Peyer's patch (tissue), 4 donors: ENCODE measurements around the gene YWHAE. TPM values are rescaled to one million over a fixed set of nuclear protein-coding genes. Genes with fewer than 3 reads are reported as not detected.

Experiments
- DNase-seq, 3 donors: peaks; one replicate each; pipeline ENCODE4 v3.0.0-alpha.2; 2017 to 2019
- H3K27ac ChIP-seq, 4 donors: fragments of 200-600 bp; sonication (generic); one replicate each; pipeline ENCODE4 v1.5.1; 2016 to 2019
- H3K27me3 ChIP-seq, 2 donors: fragments of 200-600 bp; sonication (generic); one replicate each; pipeline ENCODE4 v1.5.1; 2019
- H3K36me3 ChIP-seq, 3 donors: fragments of 200-600 bp; sonication (generic); one replicate each; pipeline ENCODE4 v1.5.1; 2016 to 2019
- H3K4me1 ChIP-seq, 4 donors: fragments of 200-600 bp; sonication (generic); one replicate each; pipeline ENCODE4 v1.5.1; 2016 to 2019
- H3K4me3 ChIP-seq, 4 donors: fragments of 200-600 bp; sonication (generic); 1 replicate in 3 of 4; 2 replicates in 1 of 4; pipeline ENCODE4 v1.5.1; 2016 to 2019; ENCODE audit warnings: mild to moderate bottlenecking in 1 of 4
- H3K9me3 ChIP-seq, 4 donors: fragments of 200-600 bp; sonication (generic); one replicate each; pipeline ENCODE4 v1.5.1; 2016 to 2019; ENCODE audit warnings: mild to moderate bottlenecking in 1 of 4
- POLR2A ChIP-seq, 2 donors: fragments of 450-650 bp; IDR thresholded peaks; one replicate each; pipeline ENCODE4 v1.5.1; 2017; ENCODE audit warnings: antibody characterized with exemption in 2 of 2, mild to moderate bottlenecking in 2 of 2, moderate library complexity in 2 of 2
- total RNA-seq, 4 donors: library from RNA; depleted of rRNA; stranded (reverse); fragments of >200 nt; gene quantifications; one replicate each; pipeline ENCODE4 v1.1.0, GENCODE V29; 2016
- TF ChIP-seq, protein P1 (sequence below), 6 experiments: fragments of 450-650 bp in 4 of 6; fragments of 200-600 bp in 2 of 6; sonication (generic) in 1 of 6; IDR thresholded peaks; one replicate each; pipeline ENCODE4 v1.5.1; 2017 to 2019; ENCODE audit warnings: antibody characterized with exemption in 6 of 6, mild to moderate bottlenecking in 3 of 6, moderate library complexity in 1 of 6

YWHAE gene
- total RNA-seq, 4 donors from 2014 or later: 317 to 474 (median 395) TPM

- no peak for DNase-seq
- H3K4me1 ChIP-seq: peaks cover 0 to 40% (median 0%) of the 10 kb centered on the region in 4 donors
- no peaks in the 10 kb centered on the region for H3K9me3 ChIP-seq
- H3K4me3 ChIP-seq: no peak overlapping the region
- H3K27me3 ChIP-seq: no peaks in the 10 kb centered on the region
- H3K27ac ChIP-seq: no peak overlapping the region
- peaks cover 0 to 40% (median 0%) of the 10 kb centered on the region in 3 donors for H3K36me3 ChIP-seq
- TF ChIP-seq, protein P1, sequence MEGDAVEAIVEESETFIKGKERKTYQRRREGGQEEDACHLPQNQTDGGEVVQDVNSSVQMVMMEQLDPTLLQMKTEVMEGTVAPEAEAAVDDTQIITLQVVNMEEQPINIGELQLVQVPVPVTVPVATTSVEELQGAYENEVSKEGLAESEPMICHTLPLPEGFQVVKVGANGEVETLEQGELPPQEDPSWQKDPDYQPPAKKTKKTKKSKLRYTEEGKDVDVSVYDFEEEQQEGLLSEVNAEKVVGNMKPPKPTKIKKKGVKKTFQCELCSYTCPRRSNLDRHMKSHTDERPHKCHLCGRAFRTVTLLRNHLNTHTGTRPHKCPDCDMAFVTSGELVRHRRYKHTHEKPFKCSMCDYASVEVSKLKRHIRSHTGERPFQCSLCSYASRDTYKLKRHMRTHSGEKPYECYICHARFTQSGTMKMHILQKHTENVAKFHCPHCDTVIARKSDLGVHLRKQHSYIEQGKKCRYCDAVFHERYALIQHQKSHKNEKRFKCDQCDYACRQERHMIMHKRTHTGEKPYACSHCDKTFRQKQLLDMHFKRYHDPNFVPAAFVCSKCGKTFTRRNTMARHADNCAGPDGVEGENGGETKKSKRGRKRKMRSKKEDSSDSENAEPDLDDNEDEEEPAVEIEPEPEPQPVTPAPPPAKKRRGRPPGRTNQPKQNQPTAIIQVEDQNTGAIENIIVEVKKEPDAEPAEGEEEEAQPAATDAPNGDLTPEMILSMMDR (IDR thresholded peaks at IDR 0.05): no peak
- TF ChIP-seq POLR2A (IDR thresholded peaks at IDR 0.05): no peak
Measured at GRCh38 chr17:1344521-1344920, 55.5 kb downstream of the YWHAE start.

GRCh38 chr17:1343554-1343953, 56.5 kb downstream of the YWHAE start:
- Histone ChIP-seq H3K27ac (no peak overlapping the region), H3K27me3 (no peaks in the 10 kb centered on the region), H3K4me1 (peaks cover 0 to 36% (median 0%) of the 10 kb centered on the region in 4 donors), H3K9me3 (no peaks in the 10 kb centered on the region), H3K4me3 (no peak overlapping the region), H3K36me3 (peaks cover 0 to 33% (median 0%) of the 10 kb centered on the region in 3 donors)
- no peak for DNase-seq
- TF ChIP-seq, protein P1 (IDR thresholded peaks at IDR 0.05): no peak
- TF ChIP-seq POLR2A (IDR thresholded peaks at IDR 0.05): no peak

DNA sequence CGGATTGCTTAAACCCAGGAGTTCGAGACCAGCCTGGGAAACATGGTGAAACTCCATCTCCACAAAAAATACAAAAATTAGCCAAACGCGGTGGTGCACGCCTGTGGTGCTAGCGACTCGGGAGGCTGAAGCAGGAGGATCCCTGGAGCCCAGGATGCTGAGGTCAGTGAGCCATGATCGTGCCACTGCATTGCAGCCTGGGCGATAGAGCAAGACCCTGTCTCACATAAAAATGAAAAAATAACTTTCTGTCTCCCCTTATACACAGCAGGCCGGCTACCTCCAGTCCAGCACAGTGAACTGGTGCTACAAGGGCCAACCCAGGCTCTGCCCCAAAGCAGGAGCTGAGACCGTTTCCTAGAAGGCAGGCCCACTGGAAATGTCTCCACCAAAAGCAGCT, 59.7 kb downstream of the YWHAE start:
- no peak for TF ChIP-seq POLR2A (IDR thresholded peaks at IDR 0.05)
- TF ChIP-seq, protein P1 (IDR thresholded peaks at IDR 0.05): no peak
- no peaks in the 10 kb centered on the region for H3K27me3 ChIP-seq
- H3K27ac ChIP-seq: no peak overlapping the region
- H3K36me3 ChIP-seq: peaks cover 0 to 26% (median 0%) of the 10 kb centered on the region in 3 donors
- no peak for DNase-seq
- H3K4me3 ChIP-seq: no peak overlapping the region
- H3K9me3 ChIP-seq: no peaks in the 10 kb centered on the region
- H3K4me1 ChIP-seq: peaks cover 0 to 8% (median 0%) of the 10 kb centered on the region in 4 donors

DNA sequence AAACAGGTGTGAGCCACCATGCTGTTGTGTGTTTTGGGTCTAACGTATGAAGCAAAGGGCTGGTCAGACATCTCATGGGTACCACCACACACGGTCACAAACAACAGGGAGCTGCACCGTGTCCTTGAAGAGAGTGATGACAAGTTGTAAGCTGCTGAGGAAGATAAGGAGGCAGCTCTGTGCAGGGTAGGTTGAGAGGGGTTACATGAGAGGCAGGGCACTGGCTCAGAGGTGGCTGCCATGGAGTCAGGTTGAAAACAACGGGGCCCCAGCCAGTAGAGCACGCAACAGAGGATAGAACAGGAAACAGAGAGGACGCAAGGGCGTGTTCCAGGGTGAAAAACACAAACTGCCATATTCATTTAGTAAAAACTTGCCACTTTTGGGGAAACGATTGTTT, 68.3 kb downstream of the YWHAE start:
- Histone ChIP-seq H3K27me3 (no peaks in the 10 kb centered on the region), H3K4me3 (no peak overlapping the region), H3K27ac (no peak overlapping the region), H3K4me1 (no peaks in the 10 kb centered on the region), H3K9me3 (no peaks in the 10 kb centered on the region), H3K36me3 (no peaks in the 10 kb centered on the region)
- no peak for DNase-seq
- TF ChIP-seq, protein P1 (IDR thresholded peaks at IDR 0.05): no peak
- no peak for TF ChIP-seq POLR2A (IDR thresholded peaks at IDR 0.05)

- DNase-seq: no peak
- H3K36me3 ChIP-seq: no peaks in the 10 kb centered on the region
- H3K4me3 ChIP-seq: no peak overlapping the region
- no peaks in the 10 kb centered on the region for H3K4me1 ChIP-seq
- no peaks in the 10 kb centered on the region for H3K27me3 ChIP-seq
- no peak for TF ChIP-seq POLR2A (IDR thresholded peaks at IDR 0.05)
- TF ChIP-seq, protein P1 (IDR thresholded peaks at IDR 0.05): no peak
- no peak overlapping the region for H3K27ac ChIP-seq
- H3K9me3 ChIP-seq: no peaks in the 10 kb centered on the region
Measured at GRCh38 chr17:1329745-1330343, 70.2 kb downstream of the YWHAE start.
